HFFc6 (cell line): ENCODE measurements around the gene RSAD1. TPM values are rescaled to one million over a fixed set of nuclear protein-coding genes. Genes with fewer than 3 reads are reported as not detected.

Experiments used
- DNase-seq: peaks from one replicate; pipeline ENCODE4 v3.0.0-alpha.2; 2018
- H3K27ac Mint-ChIP-seq: 2 replicates; pipeline ENCODE4 v1.8.0; 2020; ENCODE audit warnings: mild to moderate bottlenecking, mixed read lengths
- H3K27me3 Mint-ChIP-seq: 2 replicates; pipeline ENCODE4 v1.8.0; 2021; ENCODE audit warnings: mild to moderate bottlenecking, moderate library complexity, mixed read lengths; ENCODE audit not compliant: insufficient read depth
- H3K36me3 Mint-ChIP-seq: 2 replicates; pipeline ENCODE4 v1.8.0; 2021; ENCODE audit warnings: low read depth, mixed read lengths
- H3K4me1 Mint-ChIP-seq: 2 replicates; pipeline ENCODE4 v1.8.0; 2020; ENCODE audit warnings: low read depth, mixed read lengths
- H3K4me3 Mint-ChIP-seq: 2 replicates; pipeline ENCODE4 v1.8.0; 2020; ENCODE audit warnings: mild to moderate bottlenecking, moderate library complexity, mixed read lengths
- H3K9me3 Mint-ChIP-seq: 2 replicates; pipeline ENCODE4 v1.8.0; 2020; ENCODE audit warnings: mild to moderate bottlenecking, mixed read lengths
- CTCF ChIP-seq: fragments of 200-600 bp; sonication (generic); IDR thresholded peaks from 2 replicates; pipeline ENCODE4 v1.5.0; 2021; ENCODE audit warnings: antibody characterized with exemption, mild to moderate bottlenecking
- total RNA-seq, 6 experiments: library from RNA; stranded (reverse); fragmentation: NEBNext Ultra II Directional; extraction: Animal tissue kit (Norgen Biotek cat#: 25700); gene quantifications; 2 replicates in 1 of 6; 3 replicates in 5 of 6; pipeline ENCODE4 v1.2.3, GENCODE V29; 2021

Gene RSAD1
- total RNA-seq, 6 experiments from 2014 or later = 14.9 to 20.4 (median 17.5) TPM

GRCh38 chr17:50481648-50482047 lies 3.0 kb downstream of the RSAD1 start:
- no peak for DNase-seq
- no peak overlapping the region; the same call in 1 of the 2 replicates for H3K27ac Mint-ChIP-seq
- H3K9me3 Mint-ChIP-seq = no peaks in the 10 kb centered on the region
- no peak for TF ChIP-seq CTCF
- H3K4me3 Mint-ChIP-seq = no peak overlapping the region
- H3K27me3 Mint-ChIP-seq = no peaks in the 10 kb centered on the region
- H3K36me3 Mint-ChIP-seq = no peaks in the 10 kb centered on the region
- H3K4me1 Mint-ChIP-seq = peaks cover 32% of the 10 kb centered on the region

- no peak for DNase-seq
- Mint-ChIP-seq H3K4me3 (no peak overlapping the region), H3K27ac (no peak overlapping the region; the same call in 1 of the 2 replicates), H3K4me1 (peaks cover 32% of the 10 kb centered on the region), H3K36me3 (no peaks in the 10 kb centered on the region), H3K9me3 (no peaks in the 10 kb centered on the region), H3K27me3 (no peaks in the 10 kb centered on the region)
- no peak for TF ChIP-seq CTCF
Measured at GRCh38 chr17:50482110-50482509, 3.5 kb downstream of the RSAD1 start.

DNA sequence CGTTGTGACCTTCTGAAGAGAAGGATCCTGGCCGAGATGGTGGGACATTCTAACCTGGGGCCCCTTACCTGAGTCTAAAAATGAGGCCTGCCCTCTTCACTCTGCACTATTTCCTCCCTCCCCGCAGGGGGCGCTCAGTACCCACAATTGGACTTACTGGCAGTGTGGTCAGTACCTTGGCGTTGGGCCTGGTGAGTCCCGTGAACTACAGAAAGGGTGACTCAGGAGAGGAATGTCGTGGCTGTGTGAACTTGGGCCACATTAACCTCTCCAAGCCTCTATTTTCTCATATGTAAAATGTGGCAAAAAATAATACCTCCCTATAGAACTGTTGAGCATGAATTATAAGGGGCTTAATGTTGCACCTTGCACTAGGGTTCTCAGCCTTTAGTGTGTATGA lies 3.9 kb downstream of the RSAD1 start:
- H3K36me3 Mint-ChIP-seq = no peaks in the 10 kb centered on the region
- peak overlapping the region; percentile 93 for H3K27ac Mint-ChIP-seq
- peaks cover 33% of the 10 kb centered on the region for H3K4me1 Mint-ChIP-seq
- H3K27me3 Mint-ChIP-seq = no peaks in the 10 kb centered on the region
- TF ChIP-seq CTCF = peak; percentile 93
- H3K4me3 Mint-ChIP-seq = peak overlapping the region; percentile 60
- peak; percentile 97 for DNase-seq
- no peaks in the 10 kb centered on the region for H3K9me3 Mint-ChIP-seq

DNA sequence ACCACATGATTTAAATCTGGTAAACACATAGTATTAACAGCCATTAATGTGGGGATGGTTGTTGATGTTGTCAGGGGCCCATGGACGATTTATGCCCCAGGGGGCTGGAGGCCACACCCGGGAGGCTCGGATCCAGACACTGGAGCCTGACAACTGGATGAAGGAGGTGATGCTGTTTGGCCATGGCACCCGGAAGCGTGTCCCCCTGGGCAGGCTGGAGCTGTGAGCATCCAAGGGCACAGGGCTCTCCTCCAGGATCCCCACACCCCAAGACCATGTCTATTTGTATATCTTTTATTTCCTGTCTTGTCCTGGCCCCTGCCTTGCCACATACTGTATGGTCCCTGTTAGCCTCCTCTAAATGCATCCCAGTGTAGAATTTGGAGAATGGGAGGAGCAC lies 4.6 kb downstream of the RSAD1 start:
- DNase-seq = no peak
- H3K4me3 Mint-ChIP-seq = no peak overlapping the region
- peaks cover 35% of the 10 kb centered on the region for H3K4me1 Mint-ChIP-seq
- no peaks in the 10 kb centered on the region for H3K36me3 Mint-ChIP-seq
- H3K27ac Mint-ChIP-seq = no peak overlapping the region; the same call in 1 of the 2 replicates
- no peaks in the 10 kb centered on the region for H3K9me3 Mint-ChIP-seq
- TF ChIP-seq CTCF = no peak
- H3K27me3 Mint-ChIP-seq = no peaks in the 10 kb centered on the region; the same call in 1 of the 2 replicates

GRCh38 chr17:50484386-50485155 lies 5.9 kb downstream of the RSAD1 start:
- Mint-ChIP-seq H3K27ac (no peak overlapping the region), H3K36me3 (no peaks in the 10 kb centered on the region), H3K9me3 (no peaks in the 10 kb centered on the region), H3K27me3 (no peaks in the 10 kb centered on the region; the same call in 1 of the 2 replicates), H3K4me3 (no peak overlapping the region), H3K4me1 (peaks cover 32% of the 10 kb centered on the region)
- no peak for TF ChIP-seq CTCF
- no peak for DNase-seq
